K562 (cell line): ENCODE data around the gene GART. TPM values are rescaled to one million over a fixed set of nuclear protein-coding genes. Genes with fewer than 3 reads are reported as not detected.

Experiments used
- BMI1 ChIP-seq: fragments of 150-350 bp; IDR thresholded peaks from 2 replicates; pipeline ENCODE4 v1.6.1; 2014; ENCODE audit warnings: low read length
- CBFB ChIP-seq: sonication (generic); formaldehyde crosslinking; IDR thresholded peaks from 2 replicates; pipeline ENCODE4 v1.4.0; 2020; ENCODE audit warnings: mild to moderate bottlenecking, missing genetic modification reagents
- CBX1 ChIP-seq: sonication (generic); IDR thresholded peaks from 2 replicates; pipeline ENCODE4 v1.6.1; 2016; ENCODE audit warnings: antibody characterized with exemption, low read depth, mild to moderate bottlenecking
- CBX2 ChIP-seq: fragments of 200-600 bp; sonication (generic); IDR thresholded peaks from one replicate; pipeline ENCODE4 v1.6.1; 2012; ENCODE audit warnings: mild to moderate bottlenecking, low read length, inconsistent platforms; ENCODE audit not compliant: insufficient read depth, poor library complexity, severe bottlenecking
- DNMT1 ChIP-seq: fragments of 450-650 bp; IDR thresholded peaks from 2 replicates; pipeline ENCODE4 v1.6.1; 2016; ENCODE audit warnings: antibody characterized with exemption, mild to moderate bottlenecking
- ELF1 ChIP-seq: fragments of 200-800 bp; sonication (Bioruptor generic); IDR thresholded peaks from 2 replicates; pipeline ENCODE4 v1.6.1; 2016; ENCODE audit warnings: missing genetic modification characterization, missing compliant biosample characterization
- ERF ChIP-seq: fragments of 450-650 bp; formaldehyde crosslinking; IDR thresholded peaks from 2 replicates; pipeline ENCODE4 v1.4.0; 2020; ENCODE audit warnings: mild to moderate bottlenecking, mixed read lengths
- ETV1 ChIP-seq: fragments of 450-650 bp; conservative IDR thresholded peaks from 2 replicates; pipeline ENCODE4 v1.6.1; 2016; ENCODE audit warnings: missing genetic modification characterization, control low read depth, low read depth, missing compliant biosample characterization
- IFI16 ChIP-seq: fragments of 250-450 bp; sonication (Bioruptor Pico); IDR thresholded peaks from 2 replicates; pipeline ENCODE4 v2.1.2; 2022; ENCODE audit warnings: mild to moderate bottlenecking, inconsistent platforms
- ILK ChIP-seq: fragments of 450-650 bp; IDR thresholded peaks from 2 replicates; pipeline ENCODE4 v1.6.1; 2016; ENCODE audit warnings: missing genetic modification characterization, low read depth, mild to moderate bottlenecking, missing compliant biosample characterization, moderate library complexity, borderline replicate concordance
- KAT2B ChIP-seq: IDR thresholded peaks from one replicate; pipeline ENCODE4 v1.6.1; 2012; ENCODE audit warnings: low read depth, mild to moderate bottlenecking, control low read depth, inconsistent platforms, low read length, moderate library complexity
- KHSRP ChIP-seq: fragments of 450-650 bp; IDR thresholded peaks from 2 replicates; pipeline ENCODE4 v1.6.1; 2017
- RAD21 ChIP-seq, 2 experiments: fragments of 250-450 bp in 1 of 2; fragments of 450-650 bp in 1 of 2; sonication (Bioruptor Pico) in 1 of 2; formaldehyde crosslinking in 1 of 2; IDR thresholded peaks in 1 of 2; conservative IDR thresholded peaks in 1 of 2; 2 replicates each; pipeline versions ENCODE4 v1.4.0 to v1.8.0; 2020 to 2022; ENCODE audit warnings: mild to moderate bottlenecking in 2 of 2, moderate library complexity in 1 of 2
- RBM22 ChIP-seq: fragments of 200-400 bp; formaldehyde crosslinking; IDR thresholded peaks from 2 replicates; pipeline ENCODE4 v1.6.1; 2018; ENCODE audit warnings: low read length, low read depth; ENCODE audit not compliant: poor library complexity, severe bottlenecking
- RFX5 ChIP-seq: IDR thresholded peaks from 2 replicates; pipeline ENCODE4 v1.6.1; 2011; ENCODE audit warnings: low read depth, mild to moderate bottlenecking, improper control_type of control experiment, low read length
- SMAD3 ChIP-seq: fragments of 450-650 bp; formaldehyde crosslinking; conservative IDR thresholded peaks from 2 replicates; pipeline ENCODE4 v1.4.0; 2020; ENCODE audit warnings: mild to moderate bottlenecking
- SRSF9 ChIP-seq: fragments of 200-400 bp; formaldehyde crosslinking; IDR thresholded peaks from 2 replicates; pipeline ENCODE4 v1.6.1; 2017; ENCODE audit warnings: low read depth, low read length, borderline replicate concordance
- TRIM28 ChIP-seq: fragments of 450-650 bp; IDR thresholded peaks from 2 replicates; pipeline ENCODE4 v1.6.1; 2017
- XRCC3 ChIP-seq: fragments of 450-650 bp; IDR thresholded peaks from 2 replicates; pipeline ENCODE4 v1.6.1; 2017; ENCODE audit warnings: mild to moderate bottlenecking, moderate library complexity
- ZFPM2 ChIP-seq: fragments of 250-450 bp; sonication (Bioruptor Pico); IDR thresholded peaks from 2 replicates; pipeline ENCODE4 v1.5.1; 2022; ENCODE audit warnings: mild to moderate bottlenecking
- ZNF780A ChIP-seq: fragments of 250-450 bp; sonication (Bioruptor Pico); IDR thresholded peaks from 2 replicates; pipeline ENCODE4 v1.5.0; 2021; ENCODE audit warnings: mild to moderate bottlenecking
- polyA plus RNA-seq, 8 experiments: library from polyadenylated mRNA; depleted of rRNA in 4 of 8; stranded (reverse) in 5 of 8; unstranded in 3 of 8; fragments of >200 nt; fragmentation: Nextera tagmentation in 2 of 8; fragmentation: Illumina TruSeq in 1 of 8; extraction: Ambion mirVana in 2 of 8; extraction: Trizol in 1 of 8; gene quantifications; 2 replicates each; pipeline versions ENCODE4 v1.2.1 to v1.2.3, GENCODE V29; 2011 to 2014; ENCODE audit warnings: inconsistent platforms in 1 of 8, missing spikeins in 1 of 8
- total RNA-seq, 7 experiments: library from RNA; depleted of rRNA in 6 of 7; stranded (reverse); fragments of >200 nt in 6 of 7; fragmentation: Illumina TruSeq in 2 of 7; extraction: Trizol in 2 of 7; gene quantifications; 2 replicates each; pipeline versions ENCODE4 v1.2.1 to v1.2.3, GENCODE V29; 2011 to 2021; ENCODE audit warnings: low replicate concordance in 1 of 7
- TF ChIP-seq, protein P1 (sequence below), 2 experiments: IDR thresholded peaks in 1 of 2; conservative IDR thresholded peaks in 1 of 2; 2 replicates each; pipeline ENCODE4 v1.6.1; 2016; ENCODE audit warnings: low read depth in 2 of 2, mild to moderate bottlenecking in 1 of 2, missing compliant biosample characterization in 1 of 2, missing genetic modification characterization in 1 of 2, moderate library complexity in 1 of 2
- TF ChIP-seq, protein P2 (sequence below): fragments of 450-650 bp; conservative IDR thresholded peaks from 2 replicates; pipeline ENCODE4 v1.6.1; 2016; ENCODE audit warnings: missing genetic modification characterization, low read depth, mild to moderate bottlenecking, control low read depth, missing compliant biosample characterization

GART gene
- total and polyA plus RNA-seq, 9 of the 15 experiments (the other 6 are each of a cell fraction or from before 2014, with no cell fraction given), result 141 to 429 (median 349) TPM

DNA sequence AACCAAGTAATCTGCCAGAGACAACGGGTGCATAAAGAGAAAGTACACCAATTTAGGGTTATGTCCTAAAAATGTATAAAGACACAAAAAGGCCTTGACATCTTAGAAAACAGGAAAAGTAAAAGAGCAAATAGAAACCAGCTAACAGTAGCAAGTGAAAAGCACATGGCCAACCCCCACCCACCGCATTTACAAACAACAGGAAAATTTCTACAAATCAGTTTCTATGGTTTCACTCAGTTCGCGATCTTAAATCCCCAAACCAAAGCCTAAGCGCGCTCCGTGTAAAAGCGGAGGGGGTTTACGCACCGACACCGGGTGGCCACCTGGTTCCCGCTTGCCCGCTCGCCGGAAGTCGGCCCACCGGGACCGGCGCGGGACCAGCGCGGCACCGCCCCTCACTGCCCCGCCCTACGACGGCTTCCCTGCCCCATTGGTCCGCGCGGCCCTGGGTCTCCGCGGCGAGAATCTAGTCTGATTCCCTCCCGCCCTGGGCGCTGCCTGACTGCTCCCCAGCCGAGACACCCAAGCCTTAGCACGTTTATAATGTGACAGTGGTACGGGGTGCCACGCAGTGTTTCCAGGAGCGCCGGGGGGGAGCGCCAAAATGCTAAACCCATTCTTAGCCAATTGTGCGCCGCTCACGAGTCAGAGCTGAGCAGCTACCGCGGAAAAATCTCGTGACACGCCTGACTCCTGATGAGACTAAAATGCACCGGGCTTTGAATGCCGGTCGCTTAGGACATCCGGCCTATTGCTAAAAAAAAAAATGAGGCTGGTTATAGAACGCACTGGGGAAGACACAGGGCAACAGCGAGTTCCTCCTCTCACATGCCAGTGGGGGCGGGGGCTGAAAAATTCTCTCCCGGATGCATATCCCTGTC, at the start of gene GART (continued):
- TF ChIP-seq ETV1 (tag) (peak; percentile 66), RFX5 (no peak), ERF (CRISPR knock-in tag) (no peak), BMI1 (no peak), ELF1 (tag) (no peak; the same call in none of the 2 replicates), ZFPM2 (CRISPR knock-in tag) (no peak), IFI16 (no peak), SMAD3 (CRISPR knock-in tag) (no peak), RBM22 (peak; percentile 65), CBX1 (peak; percentile 73), CBFB (CRISPR knock-in tag) (no peak), ZNF780A (CRISPR knock-in tag) (no peak), KAT2B (no peak), KHSRP (peak; percentile 11; the same call in 1 of the 2 replicates), TRIM28 (no peak), RAD21 (CRISPR knock-in tag; conservative IDR thresholded peaks at IDR 0.05 in 1 of 2, IDR thresholded peaks at IDR 0.05 in 1 of 2) (no peak), CBX2 (no peak), SRSF9 (no peak), DNMT1 (no peak), XRCC3 (no peak), ILK (no peak)
- TF ChIP-seq, protein P1, sequence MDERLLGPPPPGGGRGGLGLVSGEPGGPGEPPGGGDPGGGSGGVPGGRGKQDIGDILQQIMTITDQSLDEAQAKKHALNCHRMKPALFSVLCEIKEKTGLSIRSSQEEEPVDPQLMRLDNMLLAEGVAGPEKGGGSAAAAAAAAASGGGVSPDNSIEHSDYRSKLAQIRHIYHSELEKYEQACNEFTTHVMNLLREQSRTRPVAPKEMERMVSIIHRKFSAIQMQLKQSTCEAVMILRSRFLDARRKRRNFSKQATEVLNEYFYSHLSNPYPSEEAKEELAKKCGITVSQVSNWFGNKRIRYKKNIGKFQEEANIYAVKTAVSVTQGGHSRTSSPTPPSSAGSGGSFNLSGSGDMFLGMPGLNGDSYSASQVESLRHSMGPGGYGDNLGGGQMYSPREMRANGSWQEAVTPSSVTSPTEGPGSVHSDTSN (CRISPR knock-in tag; IDR thresholded peaks at IDR 0.05; ENCODE audit: low read depth), result no peak
- TF ChIP-seq, protein P1 (tag; conservative IDR thresholded peaks at IDR 0.05; ENCODE audit: low read depth), result no peak
- TF ChIP-seq, protein P2, sequence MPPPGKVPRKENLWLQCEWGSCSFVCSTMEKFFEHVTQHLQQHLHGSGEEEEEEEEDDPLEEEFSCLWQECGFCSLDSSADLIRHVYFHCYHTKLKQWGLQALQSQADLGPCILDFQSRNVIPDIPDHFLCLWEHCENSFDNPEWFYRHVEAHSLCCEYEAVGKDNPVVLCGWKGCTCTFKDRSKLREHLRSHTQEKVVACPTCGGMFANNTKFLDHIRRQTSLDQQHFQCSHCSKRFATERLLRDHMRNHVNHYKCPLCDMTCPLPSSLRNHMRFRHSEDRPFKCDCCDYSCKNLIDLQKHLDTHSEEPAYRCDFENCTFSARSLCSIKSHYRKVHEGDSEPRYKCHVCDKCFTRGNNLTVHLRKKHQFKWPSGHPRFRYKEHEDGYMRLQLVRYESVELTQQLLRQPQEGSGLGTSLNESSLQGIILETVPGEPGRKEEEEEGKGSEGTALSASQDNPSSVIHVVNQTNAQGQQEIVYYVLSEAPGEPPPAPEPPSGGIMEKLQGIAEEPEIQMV (tag), result peak; percentile 63; the same call in 1 of the 2 replicates
